BJ (cell line): ENCODE results near the gene FGF9. TPM values are rescaled to one million over a fixed set of nuclear protein-coding genes. Genes with fewer than 3 reads are reported as not detected.

Source experiments
- CTCF ChIA-PET: fragments of 350-600 bp; formaldehyde crosslinking; extraction: SDS; loops from one replicate; lab custom pipeline; 2021; ENCODE audit warnings: antibody characterized with exemption, inconsistent platforms; lab: Yijun Ruan, JAX
- POLR2A ChIA-PET: fragments of 300-600 bp; sonication (Branson Sonifier 250); formaldehyde crosslinking; extraction: SDS; loops from one replicate; lab custom pipeline; 2021; ENCODE audit warnings: antibody characterized with exemption; lab: Charles Lee
- DNase-seq: peaks from one replicate; pipeline ENCODE4 v3.0.0-alpha.2; 2011; ENCODE audit warnings: low read depth
- H3K27me3 ChIP-seq: 2 replicates; pipeline ENCODE4 v1.6.0; 2011; ENCODE audit warnings: low read length; ENCODE audit not compliant: control insufficient read depth, insufficient read depth
- H3K36me3 ChIP-seq: 2 replicates; pipeline ENCODE4 v1.5.1; 2011; ENCODE audit warnings: low read length; ENCODE audit not compliant: control insufficient read depth, insufficient read depth
- H3K4me3 ChIP-seq: 2 replicates; pipeline ENCODE4 v1.5.1; 2011; ENCODE audit warnings: low read depth, mild to moderate bottlenecking, control low read depth, low read length
- CTCF ChIP-seq: IDR thresholded peaks from 2 replicates; pipeline ENCODE4 v1.5.1; 2011; ENCODE audit warnings: low read depth, mild to moderate bottlenecking, control low read depth, inconsistent platforms, low read length, moderate library complexity; ENCODE audit not compliant: insufficient read depth
- polyA minus RNA-seq: library from RNA; depleted of rRNA, polyadenylated mRNA; stranded (reverse); fragments of >200 nt; gene quantifications from 2 replicates; pipeline ENCODE4 v1.2.3, GENCODE V29; 2011; rRNA and poly(A)+ RNA removed
- polyA plus RNA-seq: library from polyadenylated mRNA; depleted of rRNA; stranded (reverse); fragments of >200 nt; gene quantifications from 2 replicates; pipeline ENCODE4 v1.2.3, GENCODE V29; 2011; rRNA removed

Gene FGF9
- polyA plus RNA-seq (0.10 TPM in 1 of 2 replicates, not detected in the other), polyA minus RNA-seq (not detected in 2 replicates)

GRCh38 chr13:21670883-21671619 is at the start of gene FGF9:
TSS of gene FGF9 (plus strand) at chr13:21671073. CDS start at chr13:21671913, 840 bp downstream.
- H3K27me3 ChIP-seq, result peaks cover 28% of the 10 kb centered on the region
- no peak for DNase-seq
- peak within 1 kb of the TSS; percentile 27 for H3K4me3 ChIP-seq
- ChIA-PET POLR2A (no interaction called here), CTCF (interaction anchor here (0.5 to 0.7 kb wide), 3 partner anchors 626 to 1008 kb away, joined by 3 to 4 read pairs (median 3); no protein-coding TSS in a partner anchor)
- TF ChIP-seq CTCF, result 0 out of 2 replicates have a peak, but pooled peaks have one; percentile 4
- no peaks in the 10 kb centered on the region for H3K36me3 ChIP-seq

GRCh38 chr13:21625366-21625765 is 45.5 kb upstream of the FGF9 start:
- CTCF ChIA-PET, result interaction anchor here (0.8 to 1.6 kb wide), 3 partner anchors 11 to 15 kb away, joined by 3 read pairs; no protein-coding TSS in a partner anchor
- no peaks in the 10 kb centered on the region; the same call in 1 of the 2 replicates for H3K27me3 ChIP-seq
- H3K4me3 ChIP-seq, result no peak overlapping the region
- POLR2A ChIA-PET, result no interaction called here
- TF ChIP-seq CTCF, result peak; percentile 56
- no peaks in the 10 kb centered on the region for H3K36me3 ChIP-seq
- DNase-seq, result no peak

GRCh38 chr13:21632196-21632595 is 38.7 kb upstream of the FGF9 start:
- Histone ChIP-seq H3K4me3 (no peak overlapping the region), H3K36me3 (no peaks in the 10 kb centered on the region), H3K27me3 (no peaks in the 10 kb centered on the region)
- ChIA-PET POLR2A (no interaction called here), CTCF (no interaction called here)
- no peak for DNase-seq
- TF ChIP-seq CTCF, result no peak

- no peak for TF ChIP-seq CTCF
- POLR2A ChIA-PET, result no interaction called here
- DNase-seq, result no peak
- no peak overlapping the region for H3K4me3 ChIP-seq
- H3K36me3 ChIP-seq, result no peaks in the 10 kb centered on the region
- CTCF ChIA-PET, result interaction anchor here (0.8 to 2.3 kb wide), 5 partner anchors 8 to 1683 kb away, joined by 3 to 7 read pairs (median 4); no protein-coding TSS in a partner anchor
- H3K27me3 ChIP-seq, result no peaks in the 10 kb centered on the region
Measured at GRCh38 chr13:21636656-21637055, 34.2 kb upstream of the FGF9 start.

GRCh38 chr13:21637296-21637695 is 33.6 kb upstream of the FGF9 start:
- TF ChIP-seq CTCF, result no peak
- Histone ChIP-seq H3K27me3 (no peaks in the 10 kb centered on the region), H3K36me3 (no peaks in the 10 kb centered on the region), H3K4me3 (no peak overlapping the region)
- no peak for DNase-seq
- CTCF ChIA-PET, result interaction anchor here (0.8 to 2.3 kb wide), 6 partner anchors 9 to 201 kb away, joined by 3 to 13 read pairs (median 6); no protein-coding TSS in a partner anchor
- POLR2A ChIA-PET, result no interaction called here
